ENCODE data around the gene EFCAB6. TPM values are rescaled to one million over a fixed set of nuclear protein-coding genes. Genes with fewer than 3 reads are reported as not detected.

EFCAB6 gene
- total RNA-seq, 1 experiment from 2014 or later = 0.52 TPM

DNA sequence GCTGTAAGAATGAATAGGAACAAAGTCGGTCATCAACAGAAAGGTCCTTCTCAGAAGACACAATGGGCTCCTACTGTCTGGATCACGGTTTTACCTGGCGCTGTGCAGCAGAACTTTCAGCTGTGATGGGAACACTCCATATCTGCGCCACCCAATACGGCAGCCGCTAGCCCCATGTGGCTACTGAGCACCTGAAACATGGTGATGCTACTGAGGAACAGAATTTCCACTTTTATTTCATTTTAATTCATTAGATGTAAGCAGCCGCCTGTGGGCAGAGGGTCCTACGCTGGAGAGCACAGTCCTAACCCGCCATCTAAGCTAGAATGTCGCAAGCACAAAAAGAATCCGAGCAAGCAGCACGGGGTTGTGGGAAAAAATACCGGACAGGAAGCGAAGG lies 47.5 kb upstream of the EFCAB6 start (continued):
- TF ChIP-seq CTCF (IDR thresholded peaks at IDR 0.05 in 2 of 3, conservative IDR thresholded peaks at IDR 0.05 in 1 of 3; ENCODE audit: borderline replicate concordance in 1 of 3, insufficient read depth in 1 of 3, low read depth in 2 of 3, low read length in 2 of 3) (no peak), POLR2A (IDR thresholded peaks at IDR 0.05; ENCODE audit: borderline replicate concordance, extremely low read depth, insufficient read depth, insufficient read length) (no peak), ELF1 (IDR thresholded peaks at IDR 0.05; ENCODE audit: borderline replicate concordance, low read depth) (no peak), FOSL1 (IDR thresholded peaks at IDR 0.05; ENCODE audit: low read depth) (no peak), JUND (IDR thresholded peaks at IDR 0.05) (no peak), ZNF274 (IDR thresholded peaks at IDR 0.05; ENCODE audit: low read depth, low read length) (no peak), SP1 (IDR thresholded peaks at IDR 0.05; ENCODE audit: low read depth) (no peak)
- TF ChIP-seq, protein P1, sequence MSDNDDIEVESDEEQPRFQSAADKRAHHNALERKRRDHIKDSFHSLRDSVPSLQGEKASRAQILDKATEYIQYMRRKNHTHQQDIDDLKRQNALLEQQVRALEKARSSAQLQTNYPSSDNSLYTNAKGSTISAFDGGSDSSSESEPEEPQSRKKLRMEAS (IDR thresholded peaks at IDR 0.05) = no peak

DNA sequence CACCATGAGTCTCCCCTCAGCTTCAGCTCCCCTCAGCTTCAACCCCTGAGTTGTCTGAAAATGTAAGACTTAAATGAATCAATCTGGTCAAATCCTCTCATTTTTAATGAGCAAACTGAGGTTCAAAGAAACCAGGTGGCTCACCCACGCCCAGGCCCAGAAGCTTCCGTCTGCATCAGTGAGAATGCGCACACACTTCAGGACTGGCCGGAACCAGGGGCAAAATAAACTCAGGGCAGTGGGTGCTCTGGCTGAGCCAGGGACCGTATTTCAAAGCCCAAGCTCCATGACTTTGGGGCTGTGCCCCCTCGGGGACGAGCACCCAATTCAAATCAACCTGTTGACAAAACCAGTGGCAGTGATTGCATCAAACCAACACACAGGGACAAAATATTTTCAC lies 47.1 kb upstream of the EFCAB6 start:
- POLR2A ChIA-PET = no interaction called here
- TF ChIP-seq CTCF (IDR thresholded peaks at IDR 0.05 in 2 of 3, conservative IDR thresholded peaks at IDR 0.05 in 1 of 3; ENCODE audit: borderline replicate concordance in 1 of 3, insufficient read depth in 1 of 3, low read depth in 2 of 3, low read length in 2 of 3) (no peak), SIN3A (IDR thresholded peaks at IDR 0.05; ENCODE audit: low read depth) (no peak), ATF3 (IDR thresholded peaks at IDR 0.05) (no peak), EZH2 (IDR thresholded peaks at IDR 0.05) (no peak), JUND (IDR thresholded peaks at IDR 0.05) (no peak), FOSL1 (IDR thresholded peaks at IDR 0.05; ENCODE audit: low read depth) (no peak), ELF1 (IDR thresholded peaks at IDR 0.05; ENCODE audit: borderline replicate concordance, low read depth) (no peak), CEBPB (IDR thresholded peaks at IDR 0.05; ENCODE audit: low read depth) (no peak), CBX3 (IDR thresholded peaks at IDR 0.05; ENCODE audit: low read depth) (no peak)
- TF ChIP-seq, protein P2, sequence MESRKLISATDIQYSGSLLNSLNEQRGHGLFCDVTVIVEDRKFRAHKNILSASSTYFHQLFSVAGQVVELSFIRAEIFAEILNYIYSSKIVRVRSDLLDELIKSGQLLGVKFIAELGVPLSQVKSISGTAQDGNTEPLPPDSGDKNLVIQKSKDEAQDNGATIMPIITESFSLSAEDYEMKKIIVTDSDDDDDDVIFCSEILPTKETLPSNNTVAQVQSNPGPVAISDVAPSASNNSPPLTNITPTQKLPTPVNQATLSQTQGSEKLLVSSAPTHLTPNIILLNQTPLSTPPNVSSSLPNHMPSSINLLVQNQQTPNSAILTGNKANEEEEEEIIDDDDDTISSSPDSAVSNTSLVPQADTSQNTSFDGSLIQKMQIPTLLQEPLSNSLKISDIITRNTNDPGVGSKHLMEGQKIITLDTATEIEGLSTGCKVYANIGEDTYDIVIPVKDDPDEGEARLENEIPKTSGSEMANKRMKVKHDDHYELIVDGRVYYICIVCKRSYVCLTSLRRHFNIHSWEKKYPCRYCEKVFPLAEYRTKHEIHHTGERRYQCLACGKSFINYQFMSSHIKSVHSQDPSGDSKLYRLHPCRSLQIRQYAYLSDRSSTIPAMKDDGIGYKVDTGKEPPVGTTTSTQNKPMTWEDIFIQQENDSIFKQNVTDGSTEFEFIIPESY (IDR thresholded peaks at IDR 0.05; ENCODE audit: extremely low read depth, insufficient replicate concordance, low read length) = no peak
- TF ChIP-seq, protein P3, sequence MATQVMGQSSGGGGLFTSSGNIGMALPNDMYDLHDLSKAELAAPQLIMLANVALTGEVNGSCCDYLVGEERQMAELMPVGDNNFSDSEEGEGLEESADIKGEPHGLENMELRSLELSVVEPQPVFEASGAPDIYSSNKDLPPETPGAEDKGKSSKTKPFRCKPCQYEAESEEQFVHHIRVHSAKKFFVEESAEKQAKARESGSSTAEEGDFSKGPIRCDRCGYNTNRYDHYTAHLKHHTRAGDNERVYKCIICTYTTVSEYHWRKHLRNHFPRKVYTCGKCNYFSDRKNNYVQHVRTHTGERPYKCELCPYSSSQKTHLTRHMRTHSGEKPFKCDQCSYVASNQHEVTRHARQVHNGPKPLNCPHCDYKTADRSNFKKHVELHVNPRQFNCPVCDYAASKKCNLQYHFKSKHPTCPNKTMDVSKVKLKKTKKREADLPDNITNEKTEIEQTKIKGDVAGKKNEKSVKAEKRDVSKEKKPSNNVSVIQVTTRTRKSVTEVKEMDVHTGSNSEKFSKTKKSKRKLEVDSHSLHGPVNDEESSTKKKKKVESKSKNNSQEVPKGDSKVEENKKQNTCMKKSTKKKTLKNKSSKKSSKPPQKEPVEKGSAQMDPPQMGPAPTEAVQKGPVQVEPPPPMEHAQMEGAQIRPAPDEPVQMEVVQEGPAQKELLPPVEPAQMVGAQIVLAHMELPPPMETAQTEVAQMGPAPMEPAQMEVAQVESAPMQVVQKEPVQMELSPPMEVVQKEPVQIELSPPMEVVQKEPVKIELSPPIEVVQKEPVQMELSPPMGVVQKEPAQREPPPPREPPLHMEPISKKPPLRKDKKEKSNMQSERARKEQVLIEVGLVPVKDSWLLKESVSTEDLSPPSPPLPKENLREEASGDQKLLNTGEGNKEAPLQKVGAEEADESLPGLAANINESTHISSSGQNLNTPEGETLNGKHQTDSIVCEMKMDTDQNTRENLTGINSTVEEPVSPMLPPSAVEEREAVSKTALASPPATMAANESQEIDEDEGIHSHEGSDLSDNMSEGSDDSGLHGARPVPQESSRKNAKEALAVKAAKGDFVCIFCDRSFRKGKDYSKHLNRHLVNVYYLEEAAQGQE (IDR thresholded peaks at IDR 0.05; ENCODE audit: low read depth) = no peak

More for the DNA sequence above, 47.1 kb upstream of the EFCAB6 start:
- DNase-seq (ENCODE audit: low read depth, low spot score) (no peak), ATAC-seq (no peak)
- Histone ChIP-seq H3K27ac (ENCODE audit: low read depth, low read length) (no peak overlapping the region), H3K27me3 (ENCODE audit: insufficient read depth, low read length) (0 out of 2 replicates have a peak, but pooled peaks cover 8% of the 10 kb centered on the region), H2AFZ (ENCODE audit: low read depth, low read length, poor library complexity, severe bottlenecking) (no peak overlapping the region), H3K4me2 (ENCODE audit: low read length) (no peak overlapping the region), H3K9ac (ENCODE audit: low read length) (no peak overlapping the region), H4K20me1 (ENCODE audit: insufficient read depth) (no peaks in the 10 kb centered on the region), H3K9me2 (ENCODE audit: insufficient read depth) (no peaks in the 10 kb centered on the region), H3K4me3 (replicated peaks in 1 of 2; ENCODE audit: low read depth in 1 of 2, low read length in 2 of 2) (no peak overlapping the region), H3K4me1 (ENCODE audit: control insufficient read depth in 1 of 2, insufficient read depth in 2 of 2, low read length in 2 of 2) (peaks cover 0 to 18% of the 10 kb centered on the region in 2 experiments; a peak in 2 of 4 replicates), H3K9me3 (ENCODE audit: control insufficient read depth in 1 of 2, insufficient read depth in 1 of 2, low read depth in 1 of 2, low read length in 2 of 2) (peaks cover 0 to 3% of the 10 kb centered on the region in 2 experiments; a peak in 1 of 4 replicates), H3K79me2 (ENCODE audit: insufficient read depth, low read length) (peaks cover 67% of the 10 kb centered on the region), H3K36me3 (ENCODE audit: control insufficient read depth in 1 of 2, insufficient read depth in 2 of 2, low read length in 2 of 2) (no peaks in the 10 kb centered on the region)
- BruUV-seq (replicated peaks) = no TSS peak
- ChIA-PET RAD21 (ENCODE audit: low non-redundant PET in 1 of 2, low total read pairs in 2 of 2, uncharacterized antibody in 2 of 2, unreplicated experiment in 2 of 2) (no interaction called here), CTCF (no interaction called here)
- intact Hi-C loops (cut with micrococcal nuclease) = no loop called here
